ENCODE results near the gene MZT2B.

GRCh38 chr2:130231656-130232055 lies 49.6 kb downstream of the MZT2B start:
- TF ChIP-seq POLR2A (IDR thresholded peaks at IDR 0.05; ENCODE audit: extremely low read depth, insufficient read length), result no peak
- no peak for TF ChIP-seq CTCF (IDR thresholded peaks at IDR 0.05; ENCODE audit: low read depth, low read length)

All from NB4 (cell line).